OCI-LY1 (cell line): Measurements from ENCODE around the gene ZSCAN25.

Source experiments
- EZH2 ChIP-seq: fragments of 200-600 bp; sonication (generic), shearing (Covaris generic); IDR thresholded peaks from 2 replicates; pipeline ENCODE4 v1.8.0; 2017; ENCODE audit warnings: borderline replicate concordance, mixed run types, mild to moderate bottlenecking, antibody characterized with exemption, low read length, moderate library complexity, mixed read lengths
- TF ChIP-seq, protein P1 (sequence below): fragments of 200-600 bp; sonication (generic), shearing (Covaris generic); IDR thresholded peaks from 2 replicates; pipeline ENCODE4 v1.5.1; 2017; ENCODE audit warnings: mild to moderate bottlenecking, antibody characterized with exemption, low read length, moderate library complexity, mixed read lengths

DNA sequence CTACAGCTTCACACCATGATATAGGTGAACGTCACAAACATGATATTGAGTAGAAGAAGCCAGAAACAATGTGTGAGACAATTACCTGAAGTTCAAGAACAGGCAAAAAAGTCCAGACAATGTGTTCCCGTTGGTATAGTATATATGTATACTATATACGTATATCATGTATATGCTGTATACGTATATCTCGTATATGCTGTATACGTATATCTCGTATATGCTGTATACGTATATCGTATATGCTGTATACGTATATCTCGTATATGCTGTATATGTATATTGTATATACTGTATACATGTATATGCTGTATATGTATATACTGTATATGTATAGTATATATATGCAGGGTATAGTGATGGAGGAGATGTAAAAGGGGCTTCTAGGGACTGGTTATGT lies 10.8 kb downstream of the ZSCAN25 start:
- TF ChIP-seq, protein P1, sequence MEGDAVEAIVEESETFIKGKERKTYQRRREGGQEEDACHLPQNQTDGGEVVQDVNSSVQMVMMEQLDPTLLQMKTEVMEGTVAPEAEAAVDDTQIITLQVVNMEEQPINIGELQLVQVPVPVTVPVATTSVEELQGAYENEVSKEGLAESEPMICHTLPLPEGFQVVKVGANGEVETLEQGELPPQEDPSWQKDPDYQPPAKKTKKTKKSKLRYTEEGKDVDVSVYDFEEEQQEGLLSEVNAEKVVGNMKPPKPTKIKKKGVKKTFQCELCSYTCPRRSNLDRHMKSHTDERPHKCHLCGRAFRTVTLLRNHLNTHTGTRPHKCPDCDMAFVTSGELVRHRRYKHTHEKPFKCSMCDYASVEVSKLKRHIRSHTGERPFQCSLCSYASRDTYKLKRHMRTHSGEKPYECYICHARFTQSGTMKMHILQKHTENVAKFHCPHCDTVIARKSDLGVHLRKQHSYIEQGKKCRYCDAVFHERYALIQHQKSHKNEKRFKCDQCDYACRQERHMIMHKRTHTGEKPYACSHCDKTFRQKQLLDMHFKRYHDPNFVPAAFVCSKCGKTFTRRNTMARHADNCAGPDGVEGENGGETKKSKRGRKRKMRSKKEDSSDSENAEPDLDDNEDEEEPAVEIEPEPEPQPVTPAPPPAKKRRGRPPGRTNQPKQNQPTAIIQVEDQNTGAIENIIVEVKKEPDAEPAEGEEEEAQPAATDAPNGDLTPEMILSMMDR = no peak
- no peak for TF ChIP-seq EZH2
